ENCODE results near the gene GTPBP3.
"Not testable (repeated sequence)": the region's sequence is repeated elsewhere in the genome, so short reads cannot be mapped to it uniquely, and the experiment has no call there.

GTPBP3 gene

GRCh38 chr19:17336872-17337674, at the start of gene GTPBP3:
GTPBP3 (plus strand) TSS chr19:17337553; CDS start chr19:17337612, 59 bp downstream.
- H3K4me3 ChIP-seq (ENCODE audit: low read depth, low read length): peak within 1 kb of the TSS; percentile 69
- peak; percentile 94 for DNase-seq (ENCODE audit: low read depth)

- DNase-seq (ENCODE audit: low read depth): peak; percentile 75
- H3K4me3 ChIP-seq (ENCODE audit: low read depth, low read length): peak overlapping the region; percentile 29
Measured at GRCh38 chr19:17289489-17289888, 47.9 kb upstream of the GTPBP3 start.

- peak; percentile 60 for DNase-seq (ENCODE audit: low read depth)
- H3K4me3 ChIP-seq (ENCODE audit: low read depth, low read length): peak overlapping the region; percentile 62
Measured at GRCh38 chr19:17292301-17293074, 44.9 kb upstream of the GTPBP3 start.

GRCh38 chr19:17293605-17294004, 43.7 kb upstream of the GTPBP3 start:
- DNase-seq (ENCODE audit: low read depth): no peak
- no peak overlapping the region for H3K4me3 ChIP-seq (ENCODE audit: low read depth, low read length)

- DNase-seq (ENCODE audit: low read depth): no peak
- no peak overlapping the region for H3K4me3 ChIP-seq (ENCODE audit: low read depth, low read length)
Measured at GRCh38 chr19:17294051-17294891, 43.1 kb upstream of the GTPBP3 start.

- not testable (repeated sequence) for H3K4me3 ChIP-seq (ENCODE audit: low read depth, low read length); DNase-seq (ENCODE audit: low read depth)
Measured at GRCh38 chr19:17295551-17295950, 41.8 kb upstream of the GTPBP3 start.

- H3K4me3 ChIP-seq (ENCODE audit: low read depth, low read length): no peak overlapping the region
- DNase-seq (ENCODE audit: low read depth): no peak
Measured at GRCh38 chr19:17296273-17296672, 41.1 kb upstream of the GTPBP3 start.

- H3K4me3 ChIP-seq (ENCODE audit: low read depth, low read length): no peak overlapping the region
- DNase-seq (ENCODE audit: low read depth): no peak
Measured at GRCh38 chr19:17296976-17297375, 40.4 kb upstream of the GTPBP3 start.

GRCh38 chr19:17300992-17301619, 36.2 kb upstream of the GTPBP3 start:
- H3K4me3 ChIP-seq (ENCODE audit: low read depth, low read length): no peak overlapping the region
- DNase-seq (ENCODE audit: low read depth): no peak

- H3K4me3 ChIP-seq (ENCODE audit: low read depth, low read length): peak overlapping the region; percentile 74
- no peak for DNase-seq (ENCODE audit: low read depth)
Measured at GRCh38 chr19:17302391-17303166, 34.8 kb upstream of the GTPBP3 start.

- DNase-seq (ENCODE audit: low read depth): peak; percentile 77
- H3K4me3 ChIP-seq (ENCODE audit: low read depth, low read length): peak within 1 kb of the TSS; percentile 74
Measured at GRCh38 chr19:17303167-17303939, 34.0 kb upstream of the GTPBP3 start, which contains the start of gene ABHD8. ABHD8 (minus strand) TSS chr19:17303425; CDS start chr19:17301616, 1,809 bp downstream.

GRCh38 chr19:17303940-17304267, 33.4 kb upstream of the GTPBP3 start:
- DNase-seq (ENCODE audit: low read depth): no peak
- H3K4me3 ChIP-seq (ENCODE audit: low read depth, low read length): no peak overlapping the region

GRCh38 chr19:17304386-17305215, 32.8 kb upstream of the GTPBP3 start:
- DNase-seq (ENCODE audit: low read depth): no peak
- no peak overlapping the region for H3K4me3 ChIP-seq (ENCODE audit: low read depth, low read length)

- peak overlapping the region; percentile 81 for H3K4me3 ChIP-seq (ENCODE audit: low read depth, low read length)
- no peak for DNase-seq (ENCODE audit: low read depth)
Measured at GRCh38 chr19:17305216-17305516, 32.2 kb upstream of the GTPBP3 start.

- H3K4me3 ChIP-seq (ENCODE audit: low read depth, low read length): peak within 1 kb of the TSS; percentile 81
- peak; percentile 97 for DNase-seq (ENCODE audit: low read depth)
Measured at GRCh38 chr19:17305517-17306284, 31.7 kb upstream of the GTPBP3 start, which contains the start of gene MRPL34. MRPL34 (plus strand) TSS chr19:17305872; CDS start chr19:17305893, 21 bp downstream.

- DNase-seq (ENCODE audit: low read depth): no peak
- peak overlapping the region; percentile 81 for H3K4me3 ChIP-seq (ENCODE audit: low read depth, low read length)
Measured at GRCh38 chr19:17306285-17306714, 31.1 kb upstream of the GTPBP3 start.

Measured in skeletal muscle cell (primary cell).